Dendritic cell treated with granulocyte-macrophage colony-stimulating factor and Interleukin-4, amounts not matched to agents 40 ng/mL and 50 ng/mL, for 4 days (primary cell): ENCODE data around the gene IARS2.
"Not testable (repeated sequence)": the region's sequence is repeated elsewhere in the genome, so short reads cannot be mapped to it uniquely, and the experiment has no call there.

ENCODE experiments used
- H3K27ac Mint-ChIP-seq: one replicate; pipeline ENCODE4 v1.8.0; 2022; ENCODE audit warnings: mild to moderate bottlenecking, mixed read lengths
- H3K27me3 Mint-ChIP-seq: one replicate; pipeline ENCODE4 v1.8.0; 2022; ENCODE audit warnings: mild to moderate bottlenecking, mixed read lengths
- H3K36me3 Mint-ChIP-seq: one replicate; pipeline ENCODE4 v1.8.0; 2022; ENCODE audit warnings: low read depth, mixed read lengths
- H3K4me1 Mint-ChIP-seq: one replicate; pipeline ENCODE4 v1.8.0; 2022; ENCODE audit warnings: low read depth, mixed read lengths
- H3K4me3 Mint-ChIP-seq: one replicate; pipeline ENCODE4 v1.8.0; 2022; ENCODE audit warnings: mild to moderate bottlenecking, moderate library complexity, mixed read lengths
- H3K9me3 Mint-ChIP-seq: one replicate; pipeline ENCODE4 v1.8.0; 2022; ENCODE audit warnings: mixed read lengths
- intact Hi-C: fragments of 100-400 bp; cut with micrococcal nuclease; formaldehyde crosslinking; loops from one replicate; pipeline ENCODE4 v1.15.0; 2022

The IARS2 gene

DNA sequence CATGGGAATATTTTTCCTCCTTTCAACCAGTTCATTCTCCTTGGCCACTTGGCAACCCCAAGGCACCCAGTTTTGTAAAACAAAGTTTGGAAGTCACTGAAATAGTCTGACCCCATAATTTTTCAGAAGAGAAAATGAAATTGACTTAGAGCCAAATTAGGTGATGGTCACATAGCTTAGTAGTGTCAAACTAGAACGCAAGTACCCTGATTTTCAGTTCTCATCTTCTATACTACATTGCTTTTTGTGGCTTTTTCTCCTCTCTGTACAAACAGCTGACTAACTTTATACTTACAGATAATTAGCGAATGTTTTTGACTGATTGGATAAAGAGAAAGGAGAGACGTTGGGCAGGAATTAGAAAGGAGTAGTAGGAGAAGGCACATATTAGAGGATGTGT is 33.1 kb downstream of the IARS2 start:
- intact Hi-C loops = no loop called here
- H3K9me3 Mint-ChIP-seq = no peaks in the 10 kb centered on the region

GRCh38 chr1:220129479-220130210 is 35.7 kb downstream of the IARS2 start:
- Mint-ChIP-seq H3K9me3 (no peaks in the 10 kb centered on the region), H3K27me3 (no peaks in the 10 kb centered on the region), H3K36me3 (peaks cover 79% of the 10 kb centered on the region), H3K4me1 (peaks cover 3% of the 10 kb centered on the region), H3K27ac (no peak overlapping the region), H3K4me3 (no peak overlapping the region)
- intact Hi-C loops = no loop called here

More for the DNA sequence above, 33.1 kb downstream of the IARS2 start:
- Mint-ChIP-seq H3K27me3 (no peaks in the 10 kb centered on the region), H3K36me3 (peaks cover 54% of the 10 kb centered on the region), H3K4me3 (no peak overlapping the region), H3K27ac (no peak overlapping the region), H3K4me1 (peaks cover 9% of the 10 kb centered on the region)

- no peaks in the 10 kb centered on the region for H3K4me1 Mint-ChIP-seq
- H3K4me3 Mint-ChIP-seq = no peak overlapping the region
- intact Hi-C loops = no loop called here
- H3K27me3 Mint-ChIP-seq = no peaks in the 10 kb centered on the region
- no peak overlapping the region for H3K27ac Mint-ChIP-seq
- no peaks in the 10 kb centered on the region for H3K9me3 Mint-ChIP-seq
- peaks cover 83% of the 10 kb centered on the region for H3K36me3 Mint-ChIP-seq
Measured at GRCh38 chr1:220135755-220136154, 41.8 kb downstream of the IARS2 start.

- H3K4me3 Mint-ChIP-seq = no peak overlapping the region
- intact Hi-C loops = no loop called here
- peaks cover 91% of the 10 kb centered on the region for H3K36me3 Mint-ChIP-seq
- no peak overlapping the region for H3K27ac Mint-ChIP-seq
- no peaks in the 10 kb centered on the region for H3K9me3 Mint-ChIP-seq
- H3K4me1 Mint-ChIP-seq = no peaks in the 10 kb centered on the region
- no peaks in the 10 kb centered on the region for H3K27me3 Mint-ChIP-seq
Measured at GRCh38 chr1:220137019-220137786, 43.3 kb downstream of the IARS2 start.

DNA sequence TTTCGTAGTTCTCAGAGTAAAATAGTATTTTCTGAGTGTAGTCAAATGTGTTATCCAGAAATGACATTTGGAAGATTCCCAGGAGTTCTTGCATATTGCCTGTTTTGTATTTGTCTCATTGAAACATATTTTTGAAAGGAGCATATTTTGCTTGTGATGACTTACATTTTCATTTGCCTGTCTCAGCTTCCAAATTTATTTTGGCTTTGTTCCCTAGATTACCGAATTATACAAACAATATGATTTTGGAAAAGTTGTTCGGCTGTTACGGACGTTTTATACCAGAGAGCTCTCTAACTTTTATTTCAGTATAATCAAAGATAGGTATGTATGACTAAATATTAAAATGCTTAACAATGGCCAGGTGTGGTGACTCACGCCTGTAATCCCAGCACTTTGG is 46.0 kb downstream of the IARS2 start:
- Mint-ChIP-seq H3K36me3 (peaks cover 85% of the 10 kb centered on the region), H3K9me3 (no peaks in the 10 kb centered on the region), H3K4me1 (no peaks in the 10 kb centered on the region), H3K27ac (no peak overlapping the region), H3K4me3 (no peak overlapping the region), H3K27me3 (no peaks in the 10 kb centered on the region)
- intact Hi-C loops = no loop called here

DNA sequence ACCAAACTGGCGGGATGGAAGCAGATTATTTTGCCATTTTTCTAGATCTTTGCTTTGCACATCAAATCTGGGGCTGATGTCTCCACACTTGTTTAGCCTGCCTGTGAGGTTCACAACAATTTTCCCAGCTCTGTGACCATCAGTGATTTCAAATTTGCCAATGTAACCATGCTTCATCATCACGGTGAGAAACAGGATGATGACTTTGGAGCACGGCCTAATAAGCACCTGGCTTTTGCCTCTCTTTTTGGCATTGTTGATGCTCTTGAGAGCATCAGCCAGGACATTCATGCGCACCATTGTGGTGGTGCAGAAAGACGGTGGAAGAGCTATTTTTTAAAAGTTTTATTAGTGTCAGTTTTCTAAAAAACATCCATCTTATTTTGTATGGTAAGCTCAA is 50.1 kb downstream of the IARS2 start:
- intact Hi-C loops = no loop called here
- Mint-ChIP-seq H3K4me1 (no peaks in the 10 kb centered on the region), H3K4me3 (no peak overlapping the region), H3K36me3 (peaks cover 84% of the 10 kb centered on the region), H3K27ac (no peak overlapping the region), H3K9me3 (no peaks in the 10 kb centered on the region), H3K27me3 (no peaks in the 10 kb centered on the region)

DNA sequence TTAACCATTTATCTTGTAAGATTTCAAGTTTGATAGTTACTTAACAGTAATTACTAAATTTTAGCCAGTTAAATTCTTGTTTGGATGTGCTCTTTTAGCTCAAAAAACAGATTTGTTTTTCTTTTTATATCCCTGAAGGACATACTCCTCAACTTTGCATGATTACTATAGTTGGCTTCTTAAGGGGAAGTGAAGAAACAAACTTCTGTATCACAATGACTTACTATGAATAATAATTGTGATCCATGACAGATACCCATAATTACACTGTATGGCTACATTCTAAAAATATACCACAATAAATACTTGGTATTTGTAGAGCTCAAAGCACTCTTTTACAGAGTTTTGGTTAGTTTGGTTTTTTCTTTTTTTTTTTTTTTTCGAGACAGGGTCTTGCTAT is 55.8 kb downstream of the IARS2 start:
- Mint-ChIP-seq H3K4me3 (no peak overlapping the region), H3K9me3 (no peaks in the 10 kb centered on the region), H3K36me3 (peaks cover 80% of the 10 kb centered on the region), H3K27ac (no peak overlapping the region), H3K27me3 (no peaks in the 10 kb centered on the region), H3K4me1 (no peaks in the 10 kb centered on the region)
- intact Hi-C loops = no loop called here

- H3K27me3 Mint-ChIP-seq = no peaks in the 10 kb centered on the region
- intact Hi-C loops = no loop called here
- no peaks in the 10 kb centered on the region for H3K9me3 Mint-ChIP-seq
- H3K4me3 Mint-ChIP-seq = no peak overlapping the region
- no peak overlapping the region for H3K27ac Mint-ChIP-seq
- no peaks in the 10 kb centered on the region for H3K4me1 Mint-ChIP-seq
- H3K36me3 Mint-ChIP-seq = peaks cover 79% of the 10 kb centered on the region
Measured at GRCh38 chr1:220151454-220151853, 57.5 kb downstream of the IARS2 start.

DNA sequence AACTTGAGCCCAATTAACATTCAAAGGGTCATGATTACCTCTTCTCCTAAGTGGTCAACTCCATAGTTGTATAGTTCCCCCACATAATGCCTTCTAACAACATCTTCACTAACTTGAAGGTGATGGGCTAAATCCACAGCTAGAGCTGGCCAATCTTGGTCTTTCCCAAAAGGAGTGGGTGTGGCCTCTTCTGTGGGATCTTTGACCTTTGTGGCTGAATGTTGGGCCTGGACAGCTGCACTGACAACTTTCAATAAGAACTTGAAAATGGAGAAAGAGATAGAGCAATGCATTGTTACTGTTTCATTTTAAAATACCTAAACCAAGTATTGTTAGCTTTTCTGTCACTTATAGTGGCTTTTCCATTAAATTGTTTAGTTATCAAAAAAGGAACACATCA is 59.2 kb downstream of the IARS2 start:
- intact Hi-C loops = no loop called here
- Mint-ChIP-seq H3K27me3 (no peaks in the 10 kb centered on the region), H3K27ac (no peak overlapping the region), H3K9me3 (no peaks in the 10 kb centered on the region), H3K4me1 (no peaks in the 10 kb centered on the region), H3K4me3 (no peak overlapping the region), H3K36me3 (peaks cover 75% of the 10 kb centered on the region)

- Mint-ChIP-seq H3K4me3 (no peak overlapping the region), H3K27ac (peak overlapping the region; percentile 18), H3K27me3 (no peaks in the 10 kb centered on the region), H3K36me3 (peaks cover 87% of the 10 kb centered on the region), H3K4me1 (no peaks in the 10 kb centered on the region), H3K9me3 (no peaks in the 10 kb centered on the region)
- intact Hi-C loops = no loop called here
Measured at GRCh38 chr1:220156620-220157146, 62.8 kb downstream of the IARS2 start.

DNA sequence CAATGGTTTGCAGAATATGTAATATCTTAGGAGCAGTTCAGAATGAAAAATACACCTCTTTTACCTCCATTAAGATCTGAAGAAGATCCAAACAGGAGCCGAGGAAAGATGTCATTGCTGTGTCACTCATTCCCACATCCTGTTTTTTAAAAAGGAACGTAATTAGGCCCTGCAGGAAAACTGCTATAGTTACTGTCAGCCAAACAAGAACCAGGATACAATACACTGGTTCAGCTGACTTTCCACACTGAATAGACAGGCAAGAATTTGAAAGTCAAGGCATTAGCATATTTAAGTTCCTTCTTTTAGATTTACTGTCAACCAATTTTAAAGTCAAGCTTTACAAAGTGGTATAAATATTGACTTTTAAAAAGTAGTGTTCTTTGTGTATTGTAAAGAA is 63.8 kb downstream of the IARS2 start:
- Mint-ChIP-seq H3K4me1 (no peaks in the 10 kb centered on the region), H3K27me3 (no peaks in the 10 kb centered on the region), H3K27ac (no peak overlapping the region), H3K4me3 (no peak overlapping the region), H3K9me3 (no peaks in the 10 kb centered on the region), H3K36me3 (peaks cover 76% of the 10 kb centered on the region)
- intact Hi-C loops = no loop called here

GRCh38 chr1:220158530-220158929 is 64.6 kb downstream of the IARS2 start:
- H3K27ac Mint-ChIP-seq, H3K4me3 Mint-ChIP-seq, H3K4me1 Mint-ChIP-seq, H3K27me3 Mint-ChIP-seq, intact Hi-C loops, H3K9me3 Mint-ChIP-seq: not testable (repeated sequence)
- peaks cover 69% of the 10 kb centered on the region for H3K36me3 Mint-ChIP-seq

- Mint-ChIP-seq H3K4me3 (no peak overlapping the region), H3K27ac (no peak overlapping the region), H3K36me3 (peaks cover 64% of the 10 kb centered on the region), H3K4me1 (no peaks in the 10 kb centered on the region), H3K27me3 (no peaks in the 10 kb centered on the region), H3K9me3 (no peaks in the 10 kb centered on the region)
- intact Hi-C loops = no loop called here
Measured at GRCh38 chr1:220159041-220159440, 65.1 kb downstream of the IARS2 start.

DNA sequence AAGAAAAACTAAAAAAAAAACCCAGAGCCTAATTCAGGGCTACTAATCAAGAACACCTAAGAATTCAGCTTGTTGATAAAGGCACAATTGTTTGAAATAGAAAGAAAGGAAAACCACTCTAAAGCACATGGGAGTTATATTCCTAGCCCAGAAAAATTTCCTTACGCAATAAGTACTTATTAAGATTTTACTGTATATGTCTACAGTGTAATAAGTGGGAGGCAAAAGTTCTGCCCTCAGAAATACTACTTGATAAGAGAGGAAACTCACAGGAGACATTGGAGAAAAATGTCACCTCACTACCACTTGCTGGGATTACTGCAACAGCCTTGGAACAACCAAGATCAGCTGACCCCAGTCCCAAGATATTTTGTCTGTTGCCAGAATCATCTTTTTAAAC is 66.1 kb downstream of the IARS2 start:
- H3K4me3 Mint-ChIP-seq = no peak overlapping the region
- no peaks in the 10 kb centered on the region for H3K9me3 Mint-ChIP-seq
- H3K27ac Mint-ChIP-seq = no peak overlapping the region
- intact Hi-C loops = loop anchor here (10.0 kb wide), 1 partner anchor 145 kb away; no protein-coding TSS in a partner anchor
- peaks cover 60% of the 10 kb centered on the region for H3K36me3 Mint-ChIP-seq
- H3K27me3 Mint-ChIP-seq = no peaks in the 10 kb centered on the region
- no peaks in the 10 kb centered on the region for H3K4me1 Mint-ChIP-seq
